Tibial nerve (tissue), 4 donors: Measurements from ENCODE around the gene TSACC. TPM values are rescaled to one million over a fixed set of nuclear protein-coding genes. Genes with fewer than 3 reads are reported as not detected.

Experiments used
- DNase-seq, 2 donors: peaks; one replicate each; pipeline ENCODE4 v3.0.0-alpha.2; 2019; ENCODE audit warnings: low spot score in 2 of 2
- H3K27ac ChIP-seq, 4 donors: fragments of 200-600 bp; sonication (generic) in 3 of 4; one replicate each; pipeline ENCODE4 v1.5.1; 2017 to 2019; ENCODE audit warnings: mild to moderate bottlenecking in 1 of 4
- H3K27me3 ChIP-seq, 2 donors: fragments of 200-600 bp; sonication (generic) in 1 of 2; one replicate each; pipeline versions ENCODE4 v1.5.1 to v1.6.0; 2017 to 2019
- H3K36me3 ChIP-seq, 3 donors: fragments of 200-600 bp; sonication (generic); one replicate each; pipeline ENCODE4 v1.5.1; 2018 to 2019
- H3K4me1 ChIP-seq, 4 donors: fragments of 200-600 bp; sonication (generic) in 3 of 4; one replicate each; pipeline ENCODE4 v1.5.1; 2017 to 2019
- H3K4me3 ChIP-seq, 4 donors: fragments of 200-600 bp; sonication (generic) in 3 of 4; one replicate each; pipeline ENCODE4 v1.5.1; 2017 to 2019; ENCODE audit warnings: mild to moderate bottlenecking in 1 of 4, moderate library complexity in 1 of 4
- H3K9me3 ChIP-seq, 4 donors: fragments of 200-600 bp; sonication (generic) in 3 of 4; one replicate each; pipeline ENCODE4 v1.5.1; 2017 to 2019
- EP300 ChIP-seq, 2 donors: sonication (generic); formaldehyde crosslinking; IDR thresholded peaks; one replicate each; pipeline ENCODE4 v1.6.1; 2017; ENCODE audit warnings: antibody characterized with exemption in 2 of 2, mild to moderate bottlenecking in 1 of 2
- POLR2A ChIP-seq, 2 donors: fragments of 450-650 bp; IDR thresholded peaks; one replicate each; pipeline ENCODE4 v1.6.1; 2017; ENCODE audit warnings: antibody characterized with exemption in 2 of 2, mild to moderate bottlenecking in 2 of 2, moderate library complexity in 2 of 2
- WGBS, 2 donors: methylation state at CpG; one replicate each; pipeline ENCODE4 v1.1.5; 2018; 5-methylcytosine and 5-hydroxymethylcytosine counted together
- total RNA-seq, 4 donors: library from RNA; depleted of rRNA; stranded (reverse); fragments of >200 nt; gene quantifications; one replicate each; pipeline ENCODE4 v1.1.0, GENCODE V29; 2016
- TF ChIP-seq, protein P1 (sequence below), 5 experiments: fragments of 200-600 bp in 3 of 5; fragments of 450-650 bp in 2 of 5; sonication (generic) in 3 of 5; IDR thresholded peaks; one replicate each; pipeline ENCODE4 v1.5.1; 2016 to 2019; ENCODE audit warnings: antibody characterized with exemption in 5 of 5, mild to moderate bottlenecking in 3 of 5, moderate library complexity in 2 of 5

TSACC gene
- total RNA-seq, 4 donors from 2014 or later: not detected

DNA sequence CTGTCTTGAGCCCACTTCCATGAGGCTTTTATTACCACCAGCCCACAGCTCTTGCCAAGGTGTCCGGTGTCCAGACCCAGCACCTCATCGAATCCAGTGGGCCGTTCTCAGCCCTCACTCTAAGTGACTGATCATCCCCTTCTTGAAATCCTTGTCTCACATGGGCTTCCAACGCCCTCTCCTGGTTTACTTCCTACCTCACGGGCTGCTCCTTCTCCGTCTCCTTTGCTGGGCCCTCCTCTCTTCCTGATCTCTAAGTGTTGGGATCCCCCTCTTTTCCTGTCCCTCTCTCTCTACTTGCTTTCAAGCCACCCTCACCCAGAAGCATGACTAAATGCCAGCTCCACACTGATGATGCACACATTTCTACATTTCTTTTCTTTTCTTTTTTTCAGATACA lies 21.6 kb downstream of the TSACC start:
- whole genome bisulfite sequencing, 2 donors: 16 to 24% methylated on average over 6 of the region's 6 CpGs
- Histone ChIP-seq H3K27me3 (peaks cover 0 to 59% of the 10 kb centered on the region in 2 donors), H3K4me3 (no peak overlapping the region), H3K9me3 (no peaks in the 10 kb centered on the region), H3K36me3 (no peaks in the 10 kb centered on the region), H3K4me1 (no peaks in the 10 kb centered on the region), H3K27ac (no peak overlapping the region)
- DNase-seq: no peak
- TF ChIP-seq EP300 (IDR thresholded peaks at IDR 0.05) (no peak), POLR2A (IDR thresholded peaks at IDR 0.05) (no peak)
- TF ChIP-seq, protein P1, sequence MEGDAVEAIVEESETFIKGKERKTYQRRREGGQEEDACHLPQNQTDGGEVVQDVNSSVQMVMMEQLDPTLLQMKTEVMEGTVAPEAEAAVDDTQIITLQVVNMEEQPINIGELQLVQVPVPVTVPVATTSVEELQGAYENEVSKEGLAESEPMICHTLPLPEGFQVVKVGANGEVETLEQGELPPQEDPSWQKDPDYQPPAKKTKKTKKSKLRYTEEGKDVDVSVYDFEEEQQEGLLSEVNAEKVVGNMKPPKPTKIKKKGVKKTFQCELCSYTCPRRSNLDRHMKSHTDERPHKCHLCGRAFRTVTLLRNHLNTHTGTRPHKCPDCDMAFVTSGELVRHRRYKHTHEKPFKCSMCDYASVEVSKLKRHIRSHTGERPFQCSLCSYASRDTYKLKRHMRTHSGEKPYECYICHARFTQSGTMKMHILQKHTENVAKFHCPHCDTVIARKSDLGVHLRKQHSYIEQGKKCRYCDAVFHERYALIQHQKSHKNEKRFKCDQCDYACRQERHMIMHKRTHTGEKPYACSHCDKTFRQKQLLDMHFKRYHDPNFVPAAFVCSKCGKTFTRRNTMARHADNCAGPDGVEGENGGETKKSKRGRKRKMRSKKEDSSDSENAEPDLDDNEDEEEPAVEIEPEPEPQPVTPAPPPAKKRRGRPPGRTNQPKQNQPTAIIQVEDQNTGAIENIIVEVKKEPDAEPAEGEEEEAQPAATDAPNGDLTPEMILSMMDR (IDR thresholded peaks at IDR 0.05): no peak

DNA sequence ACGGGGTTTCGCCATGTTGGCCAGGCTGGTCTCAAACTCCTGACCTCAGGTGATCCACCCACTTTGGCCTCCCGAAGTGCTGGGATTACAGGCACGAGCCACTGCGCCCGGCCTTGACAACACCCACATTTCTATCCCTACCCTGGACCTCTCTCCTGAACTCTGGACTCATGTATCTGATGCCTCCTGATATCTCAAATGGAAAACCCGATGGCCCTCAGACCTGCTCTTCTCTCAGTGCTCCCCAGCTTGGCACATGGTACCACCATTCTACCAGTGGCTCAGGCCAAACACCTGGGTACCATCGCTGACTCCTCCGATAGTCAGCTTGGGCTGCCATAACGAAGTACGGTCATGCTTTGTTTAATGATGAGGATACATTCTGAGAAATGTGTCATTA lies 22.2 kb downstream of the TSACC start:
- peaks cover 0 to 59% of the 10 kb centered on the region in 2 donors for H3K27me3 ChIP-seq
- WGBS, 2 donors: 90 to 95% methylated on average over 8 to 11 of the region's 11 CpGs
- no peak overlapping the region for H3K4me3 ChIP-seq

DNA sequence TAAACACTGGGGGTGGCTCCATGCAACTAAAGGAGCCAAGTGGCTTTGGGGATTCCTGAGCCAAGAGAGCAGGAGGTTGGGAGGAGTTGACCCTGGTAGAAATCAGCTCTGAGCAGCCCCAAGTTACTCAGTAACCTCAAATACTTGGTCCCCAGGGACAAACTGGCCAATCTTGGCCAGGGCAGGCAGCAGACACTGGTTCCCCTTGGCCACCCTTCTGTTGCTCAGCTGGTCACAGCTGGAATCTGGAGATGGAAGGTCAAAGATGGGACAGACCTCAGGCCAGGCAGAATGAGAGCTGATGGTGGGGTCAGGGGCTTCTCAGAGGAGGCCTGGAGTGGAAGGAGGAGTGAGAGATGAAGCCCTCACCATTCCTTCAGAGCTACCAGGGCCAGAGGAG lies 27.4 kb downstream of the TSACC start:
- no peak for DNase-seq
- H3K4me1 ChIP-seq: peaks cover 0 to 11% (median 3%) of the 10 kb centered on the region in 4 donors
- no peak overlapping the region for H3K27ac ChIP-seq
- H3K27me3 ChIP-seq: peaks cover 0 to 73% of the 10 kb centered on the region in 2 donors
- no peaks in the 10 kb centered on the region for H3K9me3 ChIP-seq
- no peaks in the 10 kb centered on the region for H3K36me3 ChIP-seq
- no peak for TF ChIP-seq POLR2A (IDR thresholded peaks at IDR 0.05)
- H3K4me3 ChIP-seq: no peak overlapping the region

More for the DNA sequence above, 22.2 kb downstream of the TSACC start:
- no peak for DNase-seq
- Histone ChIP-seq H3K4me1 (no peaks in the 10 kb centered on the region), H3K9me3 (no peaks in the 10 kb centered on the region), H3K27ac (no peak overlapping the region), H3K36me3 (no peaks in the 10 kb centered on the region)
- no peak for TF ChIP-seq POLR2A (IDR thresholded peaks at IDR 0.05)
- TF ChIP-seq EP300 (IDR thresholded peaks at IDR 0.05): no peak

DNA sequence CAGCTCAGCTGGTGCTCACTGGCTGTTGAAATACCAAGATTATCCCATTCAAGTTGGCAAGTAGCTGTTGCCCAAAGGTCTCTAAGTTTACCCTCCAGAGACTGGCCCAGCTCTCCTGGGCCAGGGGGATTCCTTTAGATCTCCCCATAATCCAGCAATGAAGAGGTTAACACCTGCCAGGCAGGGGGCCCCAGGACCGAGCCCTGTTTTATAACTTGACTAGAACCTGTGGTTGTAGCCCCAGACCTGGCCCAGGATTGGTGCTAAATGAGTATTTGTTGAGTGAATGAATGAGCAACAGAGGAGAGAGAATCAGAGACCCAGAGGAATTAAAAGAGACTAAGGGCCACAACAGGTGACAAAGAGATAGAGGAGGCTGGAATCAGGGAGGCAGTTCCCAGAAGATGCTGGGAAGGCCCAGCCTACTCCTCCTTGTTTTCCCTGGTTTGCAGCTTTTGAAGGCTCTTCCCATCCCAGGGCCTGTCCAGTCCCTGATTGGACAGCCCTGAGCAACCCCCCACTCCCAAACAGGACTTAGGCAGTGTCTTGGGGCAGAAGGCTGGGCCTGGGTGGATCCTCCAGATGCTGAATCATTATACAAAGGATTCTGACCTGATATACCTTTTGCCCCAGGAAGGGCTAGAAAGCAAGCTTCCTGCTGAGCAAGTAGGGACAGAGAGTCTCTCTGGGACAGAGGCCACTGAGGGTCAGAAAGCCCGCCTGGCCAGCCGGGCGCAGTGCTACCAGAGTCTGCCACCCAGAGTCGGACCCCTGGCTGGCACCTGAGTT lies 28.2 kb downstream of the TSACC start:
- no peak overlapping the region for H3K27ac ChIP-seq
- DNase-seq: no peak
- TF ChIP-seq, protein P1 (IDR thresholded peaks at IDR 0.05): no peak
- TF ChIP-seq POLR2A (IDR thresholded peaks at IDR 0.05) (no peak), EP300 (IDR thresholded peaks at IDR 0.05) (no peak)
- no peak overlapping the region for H3K4me3 ChIP-seq
- H3K9me3 ChIP-seq: no peaks in the 10 kb centered on the region
- peaks cover 0 to 11% (median 3%) of the 10 kb centered on the region in 4 donors for H3K4me1 ChIP-seq
- 80 to 81% methylated on average over 5 of the region's 5 CpGs for WGBS, 2 donors
- H3K36me3 ChIP-seq: no peaks in the 10 kb centered on the region
- peaks cover 0 to 81% of the 10 kb centered on the region in 2 donors for H3K27me3 ChIP-seq

DNA sequence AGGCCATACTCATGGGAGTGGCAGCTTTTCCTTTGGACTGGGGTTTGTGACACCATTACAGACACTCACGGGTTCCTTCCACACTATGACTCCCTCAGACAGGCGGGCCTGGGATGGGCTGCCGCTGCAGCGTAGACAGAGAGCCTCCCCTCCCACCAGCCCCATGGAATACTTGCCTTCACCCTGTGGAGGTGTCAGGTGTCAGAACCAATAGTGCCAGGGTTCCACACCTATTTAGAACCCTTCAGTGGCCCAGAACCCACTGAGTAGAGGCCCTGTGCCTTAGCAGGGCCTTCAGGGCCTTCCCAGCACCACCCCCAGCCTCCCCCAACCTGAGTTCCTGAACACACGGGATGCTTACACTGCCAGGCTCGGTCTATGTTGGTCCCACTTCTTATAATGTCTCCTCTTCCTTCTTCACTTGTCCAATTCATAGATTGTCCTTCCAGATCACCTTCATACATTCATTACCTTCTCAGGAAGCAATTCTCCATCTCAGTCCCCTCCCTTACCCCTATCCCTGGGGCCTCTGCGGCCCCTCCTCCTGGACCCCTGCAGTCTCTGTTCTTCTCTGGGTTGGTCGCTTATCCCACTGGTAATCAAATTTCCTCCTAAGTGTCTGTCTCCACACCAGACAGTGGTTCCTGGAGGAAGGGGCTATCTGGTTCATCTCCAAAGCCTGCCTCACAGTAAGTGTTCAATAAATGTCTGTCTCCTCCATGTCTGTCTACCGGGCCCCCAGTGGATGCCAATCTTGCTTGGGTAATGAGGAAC lies 29.2 kb downstream of the TSACC start:
- Histone ChIP-seq H3K36me3 (no peaks in the 10 kb centered on the region), H3K4me1 (peaks cover 0 to 11% (median 3%) of the 10 kb centered on the region in 4 donors), H3K9me3 (no peaks in the 10 kb centered on the region), H3K27me3 (peaks cover 0 to 83% of the 10 kb centered on the region in 2 donors), H3K4me3 (no peak overlapping the region), H3K27ac (no peak overlapping the region)
- TF ChIP-seq POLR2A (IDR thresholded peaks at IDR 0.05): no peak
- no peak for DNase-seq
- WGBS, 2 donors: 70 to 74% methylated on average over 9 of the region's 9 CpGs

DNA sequence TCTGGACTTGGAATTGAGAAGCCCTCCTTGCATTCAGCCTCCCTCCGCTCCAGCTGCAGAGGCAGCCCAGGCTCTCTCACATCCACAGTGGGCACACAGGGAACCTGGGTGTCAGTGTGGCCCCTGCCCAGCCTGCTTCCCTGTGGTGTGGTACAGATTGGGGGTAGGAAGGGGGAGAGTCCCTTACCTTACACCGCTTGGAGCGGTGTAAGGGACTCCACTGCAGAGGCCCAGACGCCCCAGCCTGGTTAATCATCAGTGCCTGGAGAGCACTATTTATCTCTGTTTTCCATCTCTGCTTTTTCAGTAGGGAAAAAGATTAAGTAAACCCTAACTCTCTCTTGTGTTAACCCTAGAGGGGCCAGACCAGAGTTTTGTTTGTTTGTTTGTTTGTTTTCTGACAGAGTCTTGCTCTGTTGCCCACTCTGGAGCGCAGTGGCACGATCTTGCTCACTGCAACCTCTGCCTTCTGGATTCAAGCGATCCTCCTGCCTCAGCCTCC lies 29.9 kb downstream of the TSACC start:
- Histone ChIP-seq H3K27ac (no peak overlapping the region), H3K9me3 (no peaks in the 10 kb centered on the region), H3K36me3 (no peaks in the 10 kb centered on the region), H3K4me3 (no peak overlapping the region), H3K27me3 (peaks cover 0 to 82% of the 10 kb centered on the region in 2 donors), H3K4me1 (peaks cover 0 to 11% (median 3%) of the 10 kb centered on the region in 4 donors)
- TF ChIP-seq, protein P1 (IDR thresholded peaks at IDR 0.05): no peak
- no peak for TF ChIP-seq EP300 (IDR thresholded peaks at IDR 0.05)
- TF ChIP-seq POLR2A (IDR thresholded peaks at IDR 0.05): no peak
- WGBS, 2 donors: 85 to 89% methylated on average over 7 of the region's 7 CpGs
- no peak for DNase-seq
